ENCODE data around the gene AK8.

Gene AK8

GRCh38 chr9:132710333-132710732, 167.8 kb downstream of the AK8 start:
- no peak for DNase-seq

GRCh38 chr9:132708769-132709430, 169.2 kb downstream of the AK8 start:
- DNase-seq: no peak

GRCh38 chr9:132708239-132708638, 169.8 kb downstream of the AK8 start:
- DNase-seq: no peak

GRCh38 chr9:132703336-132703735, 174.7 kb downstream of the AK8 start:
- no peak for DNase-seq

GRCh38 chr9:132702254-132702653, 175.8 kb downstream of the AK8 start:
- no peak for DNase-seq

- DNase-seq: no peak
Measured at GRCh38 chr9:132699956-132700355, 178.1 kb downstream of the AK8 start.

GRCh38 chr9:132698989-132699388, 179.1 kb downstream of the AK8 start:
- DNase-seq: no peak

GRCh38 chr9:132697230-132697629, 180.9 kb downstream of the AK8 start:
- no peak for DNase-seq

- DNase-seq: peak in 1 of 2 donors; percentile 36
Measured at GRCh38 chr9:132694144-132694543, 183.9 kb downstream of the AK8 start.

- no peak for DNase-seq
Measured at GRCh38 chr9:132690696-132691095, 187.4 kb downstream of the AK8 start.

- DNase-seq: no peak
Measured at GRCh38 chr9:132683873-132684272, 194.2 kb downstream of the AK8 start.

- DNase-seq: no peak
Measured at GRCh38 chr9:132681561-132681960, 196.5 kb downstream of the AK8 start.

- no peak for DNase-seq
Measured at GRCh38 chr9:132679946-132680625, 198.0 kb downstream of the AK8 start.

- no peak for DNase-seq
Measured at GRCh38 chr9:132677976-132678375, 200.1 kb downstream of the AK8 start.
